GM18873 (cell line): ENCODE data around the gene AMFR.

Experiments used
- ATAC-seq: cut with Tn5 transposase; IDR thresholded peaks from one replicate; pipeline ENCODE4 v1.9.1; 2021; ENCODE audit warnings: mild to moderate bottlenecking, moderate library complexity, moderate number of reproducible peaks; ENCODE audit not compliant: unreplicated experiment, low FRiP score

AMFR gene

GRCh38 chr16:56337131-56337857 is 88.1 kb downstream of the AMFR start:
- no peak for ATAC-seq

DNA sequence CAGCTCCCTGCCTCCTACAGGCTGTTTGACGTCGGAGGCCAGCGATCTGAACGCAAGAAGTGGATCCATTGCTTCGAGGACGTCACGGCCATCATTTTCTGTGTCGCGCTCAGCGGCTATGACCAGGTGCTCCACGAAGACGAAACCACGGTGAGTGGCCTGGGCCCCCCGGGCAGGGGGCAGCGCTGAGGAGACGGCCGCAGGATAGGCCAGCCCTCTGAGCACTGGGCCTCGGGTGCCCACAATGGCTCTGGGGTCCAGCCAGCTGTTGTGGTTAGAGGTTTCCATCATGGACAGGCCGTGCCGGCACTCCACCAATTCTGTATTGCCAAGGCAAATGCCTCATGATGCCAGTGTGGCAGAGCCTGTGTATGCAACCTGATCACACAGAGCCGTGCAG is 88.6 kb downstream of the AMFR start:
- ATAC-seq = no peak

- ATAC-seq = no peak
Observed at GRCh38 chr16:56336071-56336688, 89.2 kb downstream of the AMFR start.

- no peak for ATAC-seq
Observed at GRCh38 chr16:56334761-56335160, 90.6 kb downstream of the AMFR start.

DNA sequence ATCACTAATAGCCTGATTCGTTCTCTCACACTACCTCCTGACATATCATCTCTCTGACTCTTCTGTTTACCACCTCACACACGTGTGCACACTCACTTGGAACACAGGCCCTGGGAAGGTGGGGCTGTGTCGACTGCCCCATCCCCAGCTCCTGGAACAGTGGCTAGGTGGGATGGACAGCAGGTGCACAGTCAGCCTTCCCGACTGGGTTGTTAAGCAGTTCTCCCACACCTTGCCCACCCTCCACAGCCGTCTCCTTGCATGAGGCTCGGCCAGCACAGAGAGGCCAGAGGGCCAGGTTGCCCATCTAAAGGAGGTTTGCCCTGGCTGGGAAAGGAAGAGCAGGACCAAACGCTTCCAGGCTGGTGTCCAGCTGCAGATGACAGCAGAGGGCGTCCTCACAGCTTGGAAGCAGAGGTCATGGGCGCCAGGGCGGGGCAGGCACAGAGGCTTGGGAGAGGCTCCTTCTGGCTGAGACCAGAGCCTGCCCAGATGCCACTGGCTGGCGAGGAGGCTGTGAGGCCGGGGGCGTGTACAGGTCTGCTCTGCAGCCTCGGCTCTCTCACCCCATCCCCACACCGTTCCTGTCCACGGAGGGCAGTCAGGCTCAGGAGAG is 92.8 kb downstream of the AMFR start:
- no peak for ATAC-seq

GRCh38 chr16:56331915-56332314 is 93.4 kb downstream of the AMFR start:
- ATAC-seq = no peak

GRCh38 chr16:56331399-56331798 is 93.9 kb downstream of the AMFR start:
- no peak for ATAC-seq

DNA sequence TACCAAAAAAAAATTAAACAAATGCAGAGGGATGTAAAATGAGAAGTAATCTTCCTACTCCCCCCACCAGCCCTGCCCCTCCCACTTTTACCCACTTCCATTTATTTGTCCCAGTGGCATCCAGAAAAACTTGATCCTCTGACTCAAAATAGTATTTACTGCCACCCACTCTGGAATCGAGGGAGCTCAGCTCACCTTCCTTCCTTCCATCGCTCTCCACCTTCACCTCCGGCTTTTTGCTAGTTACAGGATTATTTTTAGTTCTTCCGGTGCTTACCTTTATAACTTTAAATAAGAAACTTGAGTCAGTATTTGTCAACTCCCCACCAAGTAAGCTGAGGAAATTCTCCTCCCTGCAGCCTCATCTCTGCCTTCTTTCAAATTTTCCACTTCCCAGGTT is 94.9 kb downstream of the AMFR start:
- ATAC-seq = no peak

DNA sequence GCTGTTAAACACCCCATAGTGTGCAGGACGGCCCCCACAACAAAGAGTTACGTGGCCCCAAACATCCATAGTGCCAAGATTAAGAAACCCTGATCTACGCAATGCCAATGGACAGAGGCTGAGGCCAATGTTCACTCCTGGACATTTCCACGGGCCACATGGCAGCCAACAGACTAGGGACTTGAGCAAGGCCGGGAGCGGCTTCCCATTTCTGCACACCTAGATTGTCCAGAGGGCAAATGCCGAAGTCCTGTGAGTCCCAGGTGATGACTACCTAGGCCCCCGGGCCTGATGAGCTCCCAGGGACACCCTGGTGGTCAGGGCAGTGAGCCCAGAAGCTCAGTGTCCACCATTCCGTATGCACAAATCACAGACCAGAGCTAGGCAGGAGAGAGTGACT is 95.5 kb downstream of the AMFR start:
- ATAC-seq = no peak

DNA sequence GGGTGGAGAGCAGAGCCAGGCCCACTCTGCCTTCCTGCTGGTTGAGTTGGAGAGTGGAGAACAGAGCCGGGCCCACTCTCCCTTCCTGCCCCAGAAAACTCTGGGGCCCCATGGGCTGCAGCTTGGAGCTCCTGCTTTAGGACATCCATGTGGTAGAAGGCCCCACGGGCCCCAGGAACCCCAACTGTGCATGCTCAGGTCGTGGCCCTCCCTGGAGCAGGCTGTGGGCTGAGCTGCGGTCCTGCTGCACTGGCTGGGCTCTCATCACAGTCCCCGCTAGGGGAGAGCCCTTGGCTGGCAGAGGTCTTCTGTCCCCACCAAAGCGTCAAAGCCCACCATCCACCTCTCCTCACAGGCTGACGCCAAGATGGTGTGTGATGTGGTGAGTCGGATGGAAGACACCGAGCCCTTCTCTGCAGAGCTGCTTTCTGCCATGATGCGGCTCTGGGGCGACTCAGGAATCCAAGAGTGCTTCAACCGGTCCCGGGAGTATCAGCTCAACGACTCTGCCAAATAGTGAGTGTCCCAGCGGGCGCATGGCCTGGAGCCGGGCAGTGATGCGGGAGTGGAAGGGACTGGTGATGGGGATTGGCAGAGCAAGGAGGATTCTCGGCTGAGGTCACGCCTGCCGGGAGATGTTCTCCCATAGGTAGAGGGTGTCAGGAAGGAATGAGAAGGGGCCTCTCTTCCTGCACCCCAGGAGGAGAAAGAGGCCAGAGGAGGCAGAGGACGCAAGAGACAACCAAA is 96.9 kb downstream of the AMFR start:
- ATAC-seq = no peak

DNA sequence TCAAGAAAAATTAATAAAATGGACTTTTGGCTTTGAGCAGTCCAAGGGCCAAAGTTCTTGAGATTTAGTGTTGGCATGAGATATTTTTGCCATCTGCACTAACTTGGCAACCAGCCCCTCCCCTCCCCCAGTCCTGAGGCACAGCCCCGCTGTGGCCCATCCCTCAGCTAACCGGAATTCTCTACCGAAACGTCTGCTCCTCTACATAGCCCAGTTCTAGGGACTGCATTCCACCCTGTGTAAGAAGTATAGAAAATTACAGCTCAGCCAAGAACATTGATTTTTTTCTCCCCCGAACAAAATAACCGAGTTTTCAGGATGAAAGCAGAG is 97.5 kb downstream of the AMFR start:
- ATAC-seq = no peak

GRCh38 chr16:56327071-56327928 is 98.0 kb downstream of the AMFR start:
- ATAC-seq = no peak

- no peak for ATAC-seq
Observed at GRCh38 chr16:56325956-56326355, 99.4 kb downstream of the AMFR start.

DNA sequence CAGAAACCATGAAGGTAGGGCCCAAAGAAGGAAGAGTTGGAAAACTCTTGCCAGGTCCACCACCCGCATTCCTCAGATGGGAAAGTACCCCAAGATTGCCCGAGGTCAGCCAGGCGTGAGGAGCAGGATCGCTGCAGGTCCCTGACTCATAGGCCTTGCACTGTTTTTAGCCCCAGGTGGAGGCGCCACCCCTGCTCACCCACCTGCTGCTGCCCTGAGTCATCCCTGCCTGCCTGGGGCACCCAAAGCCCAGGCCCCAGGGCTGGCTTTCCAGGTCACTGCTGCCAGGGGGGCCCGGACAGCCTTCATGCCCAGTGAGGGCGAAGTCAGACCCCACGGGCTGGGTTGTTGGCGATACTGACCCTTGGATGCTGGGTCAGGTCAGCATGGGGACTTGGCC is 100.9 kb downstream of the AMFR start:
- ATAC-seq = no peak

DNA sequence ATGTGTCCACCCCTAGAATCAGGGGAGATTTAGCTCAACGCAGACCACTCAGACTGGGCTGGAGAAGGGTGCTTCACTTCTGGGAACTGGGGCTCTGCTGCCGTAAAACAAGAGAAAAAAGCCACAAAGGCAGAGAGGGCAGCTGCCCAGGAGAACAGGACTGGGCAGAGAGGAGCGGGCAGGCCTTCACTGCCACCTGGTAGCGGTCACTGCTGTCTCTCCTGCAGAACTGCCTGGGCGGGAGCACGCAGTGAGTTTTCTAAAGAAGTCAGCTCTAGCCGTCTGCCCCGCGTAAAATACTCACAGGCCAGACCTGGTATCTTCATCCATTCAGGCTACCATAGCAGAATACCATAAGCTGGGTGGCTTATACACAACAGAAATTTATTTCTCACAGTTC is 103.8 kb downstream of the AMFR start:
- ATAC-seq = no peak

DNA sequence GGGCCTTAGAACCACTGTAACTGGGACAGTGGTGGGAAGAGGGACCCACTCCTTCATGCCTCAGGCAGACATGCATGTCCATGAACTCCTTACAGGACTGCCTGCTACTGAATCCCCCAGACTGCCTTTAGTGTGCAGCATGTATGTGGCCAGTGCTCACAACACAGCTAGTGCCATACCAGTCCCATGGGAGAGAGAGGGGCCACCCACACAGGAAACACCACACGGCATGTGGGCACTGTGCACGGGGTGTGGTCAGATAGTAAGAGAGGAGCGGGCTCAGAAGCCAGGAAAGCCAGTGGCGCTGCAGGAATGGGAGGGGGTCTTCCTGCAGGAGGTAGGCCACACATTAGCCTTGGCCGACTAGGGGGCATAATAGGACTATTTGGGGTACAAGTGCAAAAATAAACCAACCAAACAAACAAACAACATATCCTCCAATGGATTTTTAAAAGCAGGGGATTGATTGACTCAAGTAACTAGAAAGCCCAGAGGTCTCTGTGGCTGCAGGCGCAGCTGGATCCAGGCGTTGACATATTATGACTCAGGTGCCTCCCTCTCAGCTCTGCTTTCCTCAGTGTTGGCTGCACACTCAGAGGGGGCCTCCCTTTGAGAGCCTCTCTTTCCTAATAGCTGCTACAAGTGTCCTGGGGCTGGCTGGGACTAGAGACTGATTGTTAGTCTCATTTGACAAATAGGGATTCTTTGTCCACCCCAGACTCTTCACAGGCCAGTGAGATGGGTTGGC is 104.4 kb downstream of the AMFR start:
- ATAC-seq = no peak

GRCh38 chr16:56320056-56320455 is 105.3 kb downstream of the AMFR start:
- no peak for ATAC-seq

DNA sequence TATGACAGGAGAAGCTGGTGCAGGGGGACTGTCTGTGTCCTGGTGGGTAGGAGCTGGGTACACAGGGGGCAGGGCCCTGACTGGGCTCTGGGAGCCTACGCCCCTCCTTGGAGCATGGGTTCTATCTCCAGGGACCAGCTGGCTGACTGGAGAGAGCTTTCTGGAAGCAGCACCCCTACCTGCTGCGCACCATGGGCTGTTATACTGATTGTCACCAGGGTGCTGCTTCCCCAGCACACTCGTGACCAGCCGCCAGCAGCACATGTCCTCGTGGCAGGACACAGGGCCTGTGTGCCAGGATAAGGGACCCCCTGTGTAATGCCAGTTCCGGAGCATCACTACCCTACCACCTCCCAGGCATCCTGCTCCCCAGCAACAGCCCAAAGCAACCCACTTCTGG is 106.0 kb downstream of the AMFR start:
- no peak for ATAC-seq

- no peak for ATAC-seq
Observed at GRCh38 chr16:56318827-56319140, 106.6 kb downstream of the AMFR start.
